Stimulated activated CD8-positive, alpha-beta memory T cell treated with anti-CD3 and anti-CD28 coated beads, Interleukin-4, amount 100 ng/mL, for 1 hour (primary cell): ENCODE measurements around the gene PANK1.

Source experiments
- DNase-seq, 2 donors: peaks; one replicate each; pipeline ENCODE4 v3.0.0-alpha.2; 2020; ENCODE audit warnings: low read depth in 2 of 2, low spot score in 1 of 2

The PANK1 gene

DNA sequence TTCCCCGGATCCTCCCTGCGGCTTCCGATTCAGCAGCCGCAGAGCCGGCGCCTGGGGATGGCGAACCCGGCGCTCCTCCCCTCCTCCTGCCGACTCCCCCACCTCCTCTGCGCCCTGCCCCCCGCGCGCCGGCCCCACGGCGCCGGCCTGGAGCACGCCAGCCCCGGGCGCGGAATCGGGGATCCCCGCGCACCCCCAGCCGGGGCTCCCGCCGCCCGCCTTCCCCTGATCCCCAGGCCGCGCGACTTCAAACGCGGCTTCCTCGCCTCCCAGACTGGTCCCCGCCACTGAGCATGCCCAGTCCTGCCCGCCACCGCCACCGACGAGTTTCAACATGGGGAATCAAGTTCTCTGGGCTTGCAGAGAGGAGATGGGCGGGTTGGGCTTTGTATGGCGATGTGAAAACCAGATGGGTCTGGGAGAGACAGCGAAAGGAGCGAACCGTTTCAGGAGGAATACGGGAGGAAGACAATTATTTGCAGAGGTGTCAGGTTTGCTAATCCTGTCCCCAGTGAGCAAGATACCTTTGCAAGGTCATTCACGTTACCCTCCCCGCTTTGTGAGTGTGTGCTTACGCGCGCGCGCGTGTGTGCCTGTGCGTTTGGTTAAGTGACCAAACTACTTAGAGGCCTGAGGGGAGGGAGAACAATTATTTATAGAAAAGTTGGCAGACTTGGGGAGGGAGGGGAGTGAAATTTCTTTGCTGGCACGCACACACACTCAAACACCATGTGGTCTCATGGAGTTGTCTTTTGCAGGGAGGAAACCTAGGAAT, at the start of gene PANK1:
Gene PANK1, minus strand, starts transcription at position 276 of the 775 bp plus-strand sequence. CDS start 351 bp downstream, outside the sequence.
- DNase-seq: peak in 1 of 2 donors; percentile 35

- DNase-seq: no peak
These were observed 48.1 kb upstream of the PANK1 start for GRCh38 chr10:89693176-89693575.

DNA sequence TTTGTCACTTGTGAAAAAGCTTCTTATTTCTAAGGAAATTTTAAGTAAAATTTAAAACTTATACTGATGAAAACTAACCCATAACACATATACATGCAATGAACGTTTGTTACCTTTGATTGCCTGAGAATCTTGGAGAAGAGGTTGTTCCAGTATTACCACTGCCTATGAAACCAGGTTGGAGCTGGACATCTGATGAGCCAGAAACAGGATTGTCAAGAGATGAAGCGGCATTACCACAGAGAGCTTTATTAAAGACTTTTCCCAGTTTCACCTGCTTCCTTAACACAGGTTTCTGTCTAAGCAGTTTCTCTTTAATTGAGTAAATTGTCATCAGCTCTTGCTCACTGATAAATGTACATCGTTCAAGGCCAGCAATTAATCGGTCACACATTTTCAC, 47.4 kb upstream of the PANK1 start:
- DNase-seq: no peak

DNA sequence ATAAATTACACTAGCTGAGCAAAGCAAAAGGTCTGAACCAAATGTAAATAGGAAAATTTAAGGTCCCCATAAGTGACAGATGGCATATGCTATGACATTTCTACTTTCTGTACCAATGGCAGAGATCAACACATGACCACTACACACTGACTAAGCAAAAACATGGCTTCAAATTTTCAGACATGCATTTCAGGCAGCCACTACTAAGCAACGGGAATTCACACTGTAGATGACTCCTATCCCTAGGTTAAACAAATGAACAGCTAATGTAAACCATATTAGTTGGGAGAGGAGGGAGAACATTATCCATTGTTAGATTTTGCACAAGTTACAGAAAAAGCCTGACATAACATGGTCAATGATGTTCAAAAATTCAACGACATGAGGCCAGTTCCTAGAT, 45.0 kb upstream of the PANK1 start:
- no peak for DNase-seq

DNA sequence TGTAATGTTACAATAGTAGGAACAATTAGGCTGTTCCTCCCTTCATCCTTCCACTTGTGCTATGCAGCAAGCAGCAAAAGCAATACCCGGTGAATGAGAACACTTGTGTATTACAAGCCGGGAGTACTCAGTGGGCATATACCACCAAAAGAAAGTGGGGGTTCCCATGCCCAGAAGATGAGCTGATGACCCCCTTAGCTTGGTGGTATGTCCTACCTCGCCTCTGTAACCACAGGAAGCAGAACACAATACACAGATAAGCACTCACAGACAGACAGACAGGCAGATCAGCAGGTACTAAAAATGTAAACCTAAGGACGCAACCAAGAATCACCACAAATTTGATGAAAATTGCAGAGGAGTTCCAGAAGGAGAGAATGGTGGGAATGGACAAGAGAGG, 40.9 kb upstream of the PANK1 start:
- DNase-seq: no peak

DNA sequence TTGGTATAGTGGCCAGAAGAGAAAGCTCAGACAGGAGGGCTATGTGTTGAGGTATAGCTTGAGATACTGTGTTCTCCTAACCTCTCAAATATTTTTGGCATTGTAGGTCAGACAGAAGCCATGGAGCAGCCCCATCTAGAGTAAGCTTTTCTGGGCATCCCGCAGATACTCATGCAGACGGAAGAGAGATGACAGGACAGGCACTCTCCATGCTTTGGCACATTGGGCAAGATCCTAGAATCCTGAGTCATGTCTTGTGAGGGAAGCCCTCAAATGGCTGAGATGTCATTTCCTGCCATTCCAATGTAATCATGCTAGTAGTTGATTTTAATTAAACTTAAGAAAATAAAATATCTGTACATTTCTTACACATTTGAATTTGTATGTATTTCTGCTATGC, 39.6 kb upstream of the PANK1 start:
- DNase-seq: no peak

DNA sequence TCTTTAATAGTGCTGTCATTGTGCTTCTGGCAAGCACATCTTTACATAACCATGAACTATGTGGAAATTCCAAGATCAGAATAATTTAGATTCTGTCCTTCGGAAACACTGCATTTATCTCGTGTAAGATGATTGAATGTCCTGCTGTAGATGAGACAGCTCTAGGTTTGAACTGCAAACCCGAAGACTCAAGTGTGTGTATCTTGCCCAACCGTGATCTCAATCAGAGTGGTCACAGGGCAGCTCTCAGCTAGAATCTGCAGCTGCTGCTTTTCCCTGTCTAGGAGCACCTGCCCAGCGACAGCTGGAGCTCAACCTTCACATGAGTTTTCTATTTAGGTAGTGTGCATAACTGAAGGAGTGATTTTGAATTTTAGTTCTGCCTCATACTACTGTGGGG, 38.8 kb upstream of the PANK1 start:
- no peak for DNase-seq

GRCh38 chr10:89679986-89680385, 34.9 kb upstream of the PANK1 start:
- DNase-seq: no peak

- no peak for DNase-seq
These were observed 32.3 kb upstream of the PANK1 start for GRCh38 chr10:89677341-89677740.

- no peak for DNase-seq
These were observed 25.9 kb upstream of the PANK1 start for GRCh38 chr10:89670926-89671325.

- DNase-seq: no peak
These were observed 24.9 kb upstream of the PANK1 start for GRCh38 chr10:89669985-89670384.

- DNase-seq: no peak
These were observed 23.5 kb upstream of the PANK1 start for GRCh38 chr10:89668386-89669071.

- DNase-seq: no peak
These were observed 21.1 kb upstream of the PANK1 start for GRCh38 chr10:89666138-89666537.

DNA sequence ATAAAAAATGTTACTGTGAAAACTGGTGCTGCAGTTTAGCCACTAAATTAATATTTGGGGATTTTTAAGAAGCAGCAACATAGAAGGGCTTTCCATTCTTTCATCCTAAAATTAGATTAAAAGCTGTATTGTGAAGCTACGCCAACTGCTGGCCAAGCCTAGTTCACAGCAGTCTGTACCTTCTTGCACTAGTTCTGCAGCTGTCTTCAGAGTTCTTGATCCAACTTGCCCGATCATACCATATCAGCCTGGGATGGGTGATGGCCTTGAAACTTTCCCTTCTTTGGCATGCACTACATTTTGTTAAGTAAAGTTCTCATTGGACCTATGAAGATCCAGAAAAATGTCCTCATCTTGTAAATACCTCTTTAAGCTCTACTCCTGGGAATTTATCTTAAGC, 20.3 kb upstream of the PANK1 start:
- no peak for DNase-seq

DNA sequence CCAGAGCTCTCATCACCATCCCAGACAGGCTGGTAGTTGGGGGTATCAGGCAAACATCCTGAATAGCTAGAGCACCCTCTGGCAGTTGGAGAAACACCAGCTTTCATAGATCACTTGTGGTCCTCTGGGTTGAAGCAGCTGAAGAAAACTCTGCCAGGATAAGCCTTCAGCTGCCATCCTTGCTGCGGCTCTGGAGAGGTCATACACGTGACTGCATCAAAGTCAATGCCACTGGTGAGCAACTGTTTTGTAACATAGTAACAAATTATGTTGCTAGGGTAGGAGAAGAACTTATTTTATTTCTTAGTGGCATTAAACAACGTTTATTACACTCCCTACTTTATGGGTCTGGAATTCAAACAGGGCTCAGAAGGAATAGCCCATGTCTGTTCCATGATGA, 19.2 kb upstream of the PANK1 start:
- no peak for DNase-seq

GRCh38 chr10:89663144-89663543, 18.1 kb upstream of the PANK1 start:
- DNase-seq: no peak

DNA sequence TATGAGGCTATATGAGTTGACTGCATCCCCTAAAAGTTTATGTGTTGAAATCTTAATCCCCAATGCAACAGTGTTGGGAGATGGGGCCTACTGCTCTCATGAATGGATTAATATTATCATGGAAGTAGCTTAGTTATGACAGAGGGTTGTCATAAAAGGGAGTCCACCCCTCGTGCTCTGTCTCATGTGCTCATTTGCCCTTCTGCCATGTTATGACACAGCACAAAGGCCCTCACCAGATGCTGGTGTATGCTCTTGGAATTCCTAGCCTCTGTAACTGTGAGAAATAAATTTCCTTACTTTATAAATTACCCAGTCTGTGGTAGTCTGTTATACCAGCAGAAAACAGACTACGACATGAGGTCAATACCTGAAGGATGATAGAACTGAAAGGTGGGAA, 17.6 kb upstream of the PANK1 start:
- no peak for DNase-seq

DNA sequence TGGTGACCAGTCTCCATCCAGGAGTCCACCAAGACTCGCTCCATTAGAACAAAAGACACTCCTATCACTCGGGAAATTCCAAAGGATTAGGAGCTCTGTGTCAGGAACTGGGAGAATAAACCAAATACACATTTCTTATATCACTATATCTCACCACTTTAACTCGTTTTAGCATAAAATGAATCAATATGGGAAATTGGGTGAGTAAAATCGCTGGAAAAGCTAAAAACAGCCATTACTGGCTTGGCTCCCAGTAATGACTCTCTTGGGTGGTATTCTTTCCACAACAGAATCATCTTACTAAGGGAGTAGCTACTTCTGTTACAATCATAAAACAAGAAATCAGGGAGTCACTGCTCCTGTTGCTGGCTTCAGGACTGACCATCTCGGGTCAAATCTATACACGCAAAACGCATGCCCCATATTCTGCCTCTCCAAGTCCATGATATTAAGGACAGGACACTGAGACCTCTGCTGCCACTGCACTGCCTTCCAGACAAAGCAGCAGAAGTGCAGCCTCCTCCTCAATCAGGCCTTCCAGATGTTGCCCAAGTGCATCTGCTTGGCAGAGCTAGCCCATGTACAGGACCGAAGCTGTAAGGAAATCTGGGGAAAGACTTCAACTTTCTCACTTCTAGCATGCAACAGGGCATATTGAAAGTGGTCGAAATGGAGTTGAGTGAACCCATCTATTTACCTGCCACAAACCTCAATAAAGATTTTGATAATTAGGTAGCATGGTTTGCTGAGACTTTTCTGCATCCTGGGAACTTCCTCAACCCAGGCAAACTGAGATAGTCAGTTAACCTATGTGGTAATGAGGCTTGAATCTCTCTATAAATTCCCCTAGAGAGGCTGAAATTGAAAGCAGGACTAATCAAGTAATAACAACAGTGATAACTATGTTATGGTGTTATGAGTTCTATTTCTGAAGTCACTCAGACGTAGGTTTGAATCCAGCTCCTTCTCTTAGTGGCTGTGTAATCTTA, 14.4 kb upstream of the PANK1 start:
- no peak for DNase-seq

- DNase-seq: no peak
These were observed 12.3 kb upstream of the PANK1 start for GRCh38 chr10:89657302-89657701.

- no peak for DNase-seq
These were observed 10.7 kb upstream of the PANK1 start for GRCh38 chr10:89655722-89656121.

GRCh38 chr10:89653410-89653869, 8.4 kb upstream of the PANK1 start:
- DNase-seq: no peak
